GM21723 (cell line): Measurements from ENCODE around the gene LRRC45.

Experiments
- ATAC-seq: cut with Tn5 transposase; IDR thresholded peaks from one replicate; pipeline ENCODE4 v1.9.1; 2021; ENCODE audit warnings: mild to moderate bottlenecking, moderate library complexity; ENCODE audit not compliant: unreplicated experiment

LRRC45 gene

GRCh38 chr17:82006468-82007227, 16.5 kb upstream of the LRRC45 start:
- ATAC-seq: no peak

- no peak for ATAC-seq
Observed at GRCh38 chr17:82007228-82007494, 15.9 kb upstream of the LRRC45 start.

GRCh38 chr17:82007495-82008257, 15.4 kb upstream of the LRRC45 start:
- ATAC-seq: no peak

- ATAC-seq: no peak
Observed at GRCh38 chr17:82008258-82008940, 14.7 kb upstream of the LRRC45 start.

GRCh38 chr17:82008941-82009405, 14.1 kb upstream of the LRRC45 start:
- ATAC-seq: no peak

DNA sequence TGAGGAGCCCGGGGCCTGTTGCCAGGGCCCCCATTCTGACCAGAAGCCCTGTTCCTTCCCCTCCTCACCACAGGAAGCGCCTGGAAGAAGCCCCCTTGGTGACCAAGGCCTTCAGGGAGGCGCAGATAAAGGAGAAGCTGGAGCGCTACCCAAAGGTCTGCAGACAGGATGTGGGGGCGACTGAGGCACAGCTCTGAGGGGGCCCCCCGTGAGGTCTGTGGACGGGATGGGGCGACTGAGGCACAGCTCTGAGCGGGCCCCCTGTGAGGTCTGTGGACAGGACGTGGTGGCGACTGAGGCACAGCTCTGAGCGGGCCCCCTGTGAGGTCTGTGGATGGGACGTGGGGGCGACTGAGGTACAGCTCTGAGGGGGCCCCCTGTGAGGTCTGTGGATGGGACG, 13.7 kb upstream of the LRRC45 start:
- no peak for ATAC-seq

GRCh38 chr17:82010575-82011525, 12.3 kb upstream of the LRRC45 start:
- no peak for ATAC-seq

- ATAC-seq: no peak
Observed at GRCh38 chr17:82011617-82012187, 11.4 kb upstream of the LRRC45 start.

GRCh38 chr17:82012261-82012639, 10.9 kb upstream of the LRRC45 start:
- no peak for ATAC-seq

- no peak for ATAC-seq
Observed at GRCh38 chr17:82012640-82013295, 10.3 kb upstream of the LRRC45 start.

GRCh38 chr17:82013341-82013740, 9.8 kb upstream of the LRRC45 start:
- ATAC-seq: no peak

GRCh38 chr17:82013772-82014321, 9.3 kb upstream of the LRRC45 start:
- ATAC-seq: no peak

- ATAC-seq: no peak
Observed at GRCh38 chr17:82014432-82014831, 8.7 kb upstream of the LRRC45 start.

GRCh38 chr17:82014971-82015310, 8.2 kb upstream of the LRRC45 start:
- no peak for ATAC-seq

DNA sequence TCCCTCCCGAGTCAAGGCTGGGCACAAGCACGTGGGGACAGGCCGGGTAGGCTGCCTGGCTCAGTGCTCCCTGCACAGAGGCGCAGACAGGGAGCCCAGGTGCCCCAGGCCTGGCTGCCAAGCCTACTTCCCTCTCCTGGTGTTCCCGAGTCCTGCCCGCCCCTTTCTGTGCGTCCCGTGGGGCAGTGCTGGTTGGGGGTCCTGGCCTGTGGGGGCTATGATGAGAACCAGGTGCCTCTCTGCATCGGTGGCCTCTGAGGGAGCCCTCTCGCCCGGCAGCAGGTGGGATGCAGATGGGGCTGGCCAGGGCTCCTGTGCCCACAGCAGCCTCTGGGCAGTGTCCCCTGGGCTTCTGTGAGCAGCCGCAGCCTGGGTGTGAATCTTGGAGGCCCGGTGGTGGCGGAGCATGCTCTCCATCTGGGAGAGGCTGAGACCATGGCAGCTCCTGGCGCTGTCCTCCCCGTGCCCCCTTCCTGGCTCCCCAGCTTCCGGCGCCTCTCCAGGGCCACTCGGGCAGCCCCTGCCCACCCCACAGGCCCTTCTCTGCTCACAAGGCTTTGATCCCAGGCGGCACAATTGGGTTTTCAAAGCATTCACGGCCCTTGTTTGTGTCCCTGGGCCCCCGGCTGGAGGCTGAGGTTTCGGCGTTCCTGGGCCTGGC, 7.7 kb upstream of the LRRC45 start:
- no peak for ATAC-seq

DNA sequence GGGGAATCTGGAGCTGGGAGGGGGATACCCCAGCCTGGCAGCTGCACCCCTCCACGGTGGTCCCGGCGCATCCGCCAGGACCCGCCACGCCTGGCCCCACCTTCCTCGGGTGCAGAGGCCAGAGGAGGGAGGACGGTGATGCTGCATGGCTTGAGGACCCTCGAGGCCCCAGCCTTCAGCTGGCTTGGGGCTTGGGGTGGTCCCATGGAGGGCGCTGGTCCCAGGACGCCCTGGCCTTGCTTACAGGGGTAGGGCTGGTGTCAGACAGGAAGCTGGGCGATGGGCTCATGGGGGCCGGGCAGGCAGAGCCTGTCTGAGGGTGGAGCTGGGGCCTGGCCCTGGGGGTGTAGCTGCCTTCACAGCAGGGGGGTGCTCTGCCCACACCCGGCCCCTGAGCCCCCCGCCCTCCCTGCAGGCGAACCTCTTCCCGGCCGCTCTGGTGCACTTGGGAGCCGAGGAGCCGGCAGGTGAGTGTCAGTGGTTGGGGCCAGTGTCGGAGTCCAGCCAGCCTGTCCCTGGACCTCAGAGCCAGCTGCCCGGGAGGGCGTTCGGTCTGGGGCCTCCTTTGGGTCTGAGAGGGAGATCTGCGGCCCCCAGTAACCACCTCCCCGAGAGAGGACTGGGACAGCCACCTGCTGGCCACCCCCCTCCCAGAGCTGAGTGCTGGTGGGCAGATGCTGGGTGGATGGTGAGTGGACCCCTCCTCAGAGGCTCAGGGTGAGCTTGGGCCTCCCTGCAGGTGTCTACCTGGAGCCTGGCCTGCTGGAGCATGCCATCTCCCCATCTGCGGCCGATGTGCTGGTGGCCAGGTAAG, 6.8 kb upstream of the LRRC45 start:
- ATAC-seq: no peak

DNA sequence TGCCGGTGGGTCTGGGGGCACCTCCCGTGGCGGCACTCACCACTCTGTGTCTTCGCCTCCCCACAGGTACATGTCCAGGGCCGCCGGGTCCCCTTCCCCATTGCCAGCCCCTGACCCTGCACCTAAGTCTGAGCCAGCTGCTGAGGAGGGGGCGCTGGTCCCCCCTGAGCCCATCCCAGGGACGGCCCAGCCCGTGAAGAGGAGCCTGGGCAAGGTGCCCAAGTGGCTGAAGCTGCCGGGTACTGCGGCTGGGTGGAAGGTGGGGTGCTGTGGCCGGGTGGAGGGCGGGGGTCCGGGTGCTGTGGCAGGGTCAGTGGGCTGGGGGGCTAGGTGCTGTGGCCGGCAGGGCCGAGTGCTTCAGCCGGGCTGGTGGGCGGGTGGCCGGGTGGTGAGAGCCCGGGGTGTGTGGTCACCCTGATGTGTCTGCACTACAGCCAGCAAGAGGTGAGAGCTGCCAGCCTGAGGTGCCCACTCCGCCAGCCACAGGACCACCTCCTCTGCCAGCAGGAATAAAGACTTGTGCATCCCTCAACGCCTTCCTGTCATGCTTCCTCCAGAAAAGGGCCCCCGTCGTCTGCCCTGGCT, 6.1 kb upstream of the LRRC45 start:
- no peak for ATAC-seq

DNA sequence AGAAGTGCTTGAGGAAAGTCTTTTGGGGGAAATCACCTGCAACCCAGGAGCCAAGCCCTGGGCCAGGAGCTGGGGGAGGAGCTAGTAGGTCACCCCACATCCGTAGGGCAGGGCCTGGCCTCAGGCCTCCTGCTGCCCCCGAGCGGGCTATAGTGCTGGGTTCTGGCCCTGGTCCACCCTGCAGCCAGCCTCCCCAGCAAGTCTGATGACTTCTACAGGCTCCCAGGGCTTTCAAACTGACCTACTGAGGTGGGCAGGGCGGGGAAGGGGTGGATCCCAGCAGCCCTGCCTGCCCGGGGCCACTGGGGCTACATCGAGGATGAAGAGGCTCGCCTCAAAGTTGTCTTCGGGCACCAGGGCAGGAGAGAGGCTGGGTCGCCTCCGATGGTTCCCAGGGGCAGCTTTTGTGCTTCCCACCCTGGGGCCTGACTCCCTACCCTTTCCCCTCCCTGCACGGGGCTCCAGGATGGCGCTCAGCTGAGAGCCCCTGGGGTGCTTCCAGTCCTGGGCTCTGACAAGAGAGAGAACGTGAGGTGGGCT, 5.4 kb upstream of the LRRC45 start:
- no peak for ATAC-seq
